SW480 (cell line): Measurements from ENCODE around the gene ESPL1.

Experiments
- DNase-seq: peaks from one replicate; pipeline ENCODE4 v3.0.0-alpha.2; 2016; ENCODE audit warnings: low spot score

Gene ESPL1

DNA sequence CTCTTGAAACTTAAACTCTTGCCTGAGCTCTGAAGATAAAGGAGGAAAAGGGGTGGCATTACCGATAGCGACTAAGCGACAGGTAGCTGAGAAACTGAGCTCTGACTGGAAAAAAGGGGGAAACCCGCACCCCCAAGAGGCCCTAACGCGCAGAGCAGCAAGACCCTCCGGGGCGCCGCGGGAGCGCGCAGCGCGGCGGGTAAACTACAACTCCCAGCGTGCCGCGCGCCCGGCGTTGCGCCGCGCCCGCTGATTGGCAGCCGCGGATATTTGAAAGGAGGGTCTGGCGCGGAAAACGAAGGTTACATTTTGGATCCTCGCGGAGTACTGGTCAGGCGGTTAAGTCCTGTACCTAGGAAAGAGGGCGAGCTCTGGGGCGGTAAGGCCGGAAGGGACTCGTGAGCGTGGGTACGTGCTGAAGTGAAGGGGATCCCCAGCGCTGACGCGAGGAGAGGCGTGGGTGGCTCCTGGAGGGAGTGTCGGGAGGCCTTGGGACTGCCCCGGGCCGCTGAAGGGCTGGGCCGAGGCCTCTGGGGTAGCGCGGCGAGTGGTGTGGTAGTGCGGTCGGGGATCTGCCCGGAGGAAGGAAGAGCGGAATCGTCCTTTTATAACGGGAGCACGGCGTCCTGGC lies at the start of gene ESPL1:
Gene ESPL1, plus strand, starts transcription at position 301 of the 631 bp plus-strand sequence. CDS start 468 bp downstream, outside the sequence.
- peak; percentile 72 for DNase-seq

DNA sequence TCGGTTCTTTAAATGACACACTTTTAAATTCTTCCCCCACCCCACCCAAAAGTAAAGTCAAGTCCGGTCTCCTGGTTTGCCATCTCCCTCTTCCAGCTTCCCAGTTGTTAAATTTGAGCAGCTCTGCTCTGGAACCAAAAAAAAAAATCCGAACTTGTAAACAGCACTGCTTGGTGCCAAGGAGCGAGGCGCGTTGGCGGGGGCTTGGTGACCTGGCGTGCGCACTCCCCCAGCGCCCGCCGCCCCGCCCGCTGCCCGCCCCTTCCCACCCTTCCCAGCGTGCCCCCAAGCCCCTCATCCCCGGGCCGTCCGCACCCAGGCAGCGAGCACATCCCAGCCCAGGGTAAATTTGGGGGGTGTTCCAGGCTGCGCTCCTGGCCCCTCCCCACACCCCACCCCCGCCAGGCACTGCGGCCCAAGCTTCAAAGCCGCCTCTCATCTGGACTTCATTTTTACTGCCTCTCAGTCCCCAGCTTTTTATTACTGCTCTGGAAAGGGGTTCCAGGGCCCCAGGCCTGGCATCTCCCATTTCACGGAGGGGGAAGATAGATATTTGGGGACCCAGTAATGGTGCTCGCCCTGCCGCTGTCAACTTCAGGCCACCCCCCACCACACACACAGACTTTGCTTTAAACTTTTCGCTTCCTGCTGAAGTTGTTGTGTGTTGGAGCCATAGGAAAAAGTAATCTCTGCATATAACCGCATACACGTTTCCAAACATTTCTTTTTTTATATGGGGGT lies 49.4 kb upstream of the ESPL1 start:
- DNase-seq: no peak

DNA sequence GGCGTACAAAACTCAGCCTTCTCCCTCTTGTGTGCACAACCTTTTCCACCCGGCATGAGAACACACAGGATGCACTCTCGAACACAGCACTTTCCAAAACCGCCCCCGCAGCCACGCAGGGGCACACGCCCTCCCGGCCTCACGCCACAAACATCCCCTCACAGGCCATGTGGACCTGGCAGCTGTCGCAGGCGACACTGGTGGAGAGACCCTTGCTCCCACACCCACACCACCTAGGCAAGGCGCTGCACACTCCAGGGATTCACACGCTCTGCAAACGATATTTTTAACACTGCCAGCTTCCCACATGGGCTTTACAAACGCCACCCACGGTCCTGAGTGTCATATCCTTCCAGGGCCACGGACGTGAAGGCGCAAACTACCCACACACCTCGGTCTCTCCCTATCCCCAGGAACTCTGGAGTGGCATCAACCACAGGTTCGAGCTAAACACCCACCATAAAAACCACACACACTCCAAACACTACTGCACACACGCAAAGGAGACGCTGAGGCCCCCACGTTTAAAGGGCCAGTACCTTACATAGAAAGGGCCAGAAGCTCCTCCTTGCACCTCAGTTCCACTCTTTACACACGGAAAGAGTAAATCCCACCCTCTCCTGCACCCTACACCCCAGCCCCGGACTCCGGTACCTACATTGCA lies 48.7 kb upstream of the ESPL1 start:
- peak; percentile 65 for DNase-seq

DNA sequence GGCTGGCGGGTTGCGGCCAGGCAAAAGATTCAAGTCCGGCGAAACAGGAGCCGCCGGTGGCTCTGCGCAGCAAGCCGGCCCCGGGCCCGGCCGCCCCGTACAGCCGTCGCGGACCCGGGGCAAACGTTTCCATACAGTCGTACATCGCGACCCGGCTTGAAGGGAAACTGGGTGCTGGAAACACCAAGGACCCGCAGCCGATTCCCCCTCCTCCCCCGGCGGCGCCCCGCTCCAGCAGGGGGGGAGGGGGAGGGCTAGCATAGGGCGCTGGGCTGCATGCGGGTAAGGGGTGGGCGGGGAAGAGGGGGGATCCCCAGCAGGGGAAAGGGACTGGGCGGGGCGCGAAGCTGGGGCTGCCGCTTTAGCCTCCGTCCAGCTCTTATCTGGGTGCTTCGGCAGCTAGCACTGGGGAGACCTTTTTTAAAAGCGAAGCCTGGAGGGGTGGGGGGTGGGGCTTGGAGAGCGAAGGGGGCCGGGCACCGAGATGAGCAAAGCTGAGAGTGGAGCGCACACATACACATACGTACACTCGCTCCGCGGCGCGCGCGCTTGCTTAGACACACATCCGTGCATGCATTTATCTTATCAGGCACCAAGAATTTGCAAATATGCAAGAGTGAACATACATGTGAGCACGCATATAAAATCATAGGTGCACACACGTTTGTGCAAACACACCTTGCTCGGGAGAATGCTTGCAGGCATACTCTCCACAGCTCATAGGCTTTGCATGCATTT lies 48.0 kb upstream of the ESPL1 start:
- peak; percentile 77 for DNase-seq

DNA sequence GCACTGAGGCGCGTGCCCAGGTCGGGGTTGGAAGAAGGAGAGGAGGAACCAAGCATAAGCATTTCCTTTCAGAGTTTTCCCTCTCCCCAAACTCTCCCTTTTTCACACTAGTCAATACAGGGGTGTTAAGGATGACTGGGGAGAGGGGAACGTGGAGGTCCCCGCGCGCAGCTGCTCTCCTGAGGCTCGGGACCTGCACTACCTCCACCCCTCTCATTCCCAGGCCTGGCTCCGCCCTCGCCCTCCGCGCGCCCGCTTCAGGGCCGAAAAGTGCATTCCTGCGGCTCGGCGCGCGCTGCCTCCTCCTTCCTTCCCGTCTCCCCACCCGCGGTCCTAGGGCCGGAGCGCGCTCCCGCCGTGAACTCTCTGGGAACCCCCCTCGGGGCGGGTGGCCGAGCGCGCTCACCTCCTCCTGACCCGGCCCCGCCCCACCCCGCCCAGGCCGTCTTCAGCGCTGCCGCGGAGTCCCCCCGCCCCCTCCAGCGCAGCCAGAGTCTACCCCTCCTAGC lies 47.4 kb upstream of the ESPL1 start:
- peak; percentile 95 for DNase-seq

DNA sequence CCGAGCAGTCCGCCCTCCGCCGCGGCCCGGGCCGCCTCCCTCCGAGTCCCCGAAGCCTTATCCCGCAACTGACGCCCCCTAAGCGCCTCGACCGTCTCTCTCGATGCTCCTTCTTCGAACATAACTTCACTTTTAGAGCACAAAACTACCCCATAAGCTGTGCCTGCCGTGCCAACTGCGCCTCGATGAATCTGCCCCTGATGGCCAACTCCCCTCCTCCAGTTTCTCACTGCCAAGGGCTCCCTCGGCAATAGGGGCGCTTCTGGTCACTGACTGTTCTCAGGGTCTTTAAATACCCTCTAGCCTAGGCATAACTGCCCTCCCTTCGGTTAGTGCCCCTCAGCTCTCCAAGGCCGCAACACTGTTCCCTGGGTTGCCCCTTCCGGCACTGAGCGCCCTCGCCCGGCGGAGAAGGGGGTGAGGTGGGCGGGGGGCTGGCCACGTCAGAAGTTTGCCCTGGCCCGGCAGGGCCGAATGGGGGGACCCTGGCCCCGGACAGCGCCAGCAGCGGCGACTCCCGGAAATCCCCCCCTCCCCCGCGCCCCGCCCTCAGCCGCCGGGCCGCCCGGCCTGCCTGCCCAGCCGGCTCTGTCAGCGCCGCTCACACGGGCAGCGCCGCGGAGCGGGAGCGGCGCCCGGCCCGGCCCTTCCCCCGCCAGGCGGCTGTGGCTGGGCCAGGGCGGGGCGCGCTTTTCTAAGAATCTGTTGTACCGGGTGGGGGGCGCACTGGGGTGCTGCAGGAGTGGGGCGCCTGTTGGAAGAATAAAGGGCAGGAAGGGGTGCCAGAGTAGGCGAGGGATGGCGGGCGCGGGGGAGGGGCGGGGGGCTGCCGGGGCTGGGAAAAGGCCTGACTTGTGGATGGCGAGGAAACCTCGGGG lies 46.7 kb upstream of the ESPL1 start:
- peak; percentile 67 for DNase-seq

DNA sequence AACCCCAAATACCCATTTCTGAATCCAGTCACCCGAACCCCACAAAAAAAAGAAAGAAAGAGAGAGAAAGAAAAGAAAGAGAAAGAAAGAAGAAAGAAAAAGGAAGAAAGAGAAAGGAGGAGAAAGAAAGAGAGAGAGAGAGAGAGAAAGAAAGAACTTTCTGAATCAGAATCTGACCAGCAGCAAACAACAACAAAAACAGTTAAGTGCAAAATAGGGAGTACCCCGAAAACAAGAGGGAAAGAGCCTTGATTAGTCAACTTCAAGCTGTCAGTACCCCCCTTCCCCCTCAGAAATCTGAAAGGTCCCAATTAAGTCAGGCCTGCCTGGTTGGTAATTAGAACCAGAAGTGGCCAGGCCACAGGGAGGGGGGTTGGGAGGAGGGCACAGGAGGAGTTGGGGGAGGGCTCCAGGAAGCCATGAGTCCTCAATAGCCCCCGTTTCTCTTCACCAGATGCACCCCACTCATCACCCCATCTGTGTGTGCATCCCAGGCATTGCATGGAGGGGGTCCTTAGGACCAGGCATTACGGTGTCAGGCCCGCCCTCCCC lies 45.9 kb upstream of the ESPL1 start:
- DNase-seq: no peak

DNA sequence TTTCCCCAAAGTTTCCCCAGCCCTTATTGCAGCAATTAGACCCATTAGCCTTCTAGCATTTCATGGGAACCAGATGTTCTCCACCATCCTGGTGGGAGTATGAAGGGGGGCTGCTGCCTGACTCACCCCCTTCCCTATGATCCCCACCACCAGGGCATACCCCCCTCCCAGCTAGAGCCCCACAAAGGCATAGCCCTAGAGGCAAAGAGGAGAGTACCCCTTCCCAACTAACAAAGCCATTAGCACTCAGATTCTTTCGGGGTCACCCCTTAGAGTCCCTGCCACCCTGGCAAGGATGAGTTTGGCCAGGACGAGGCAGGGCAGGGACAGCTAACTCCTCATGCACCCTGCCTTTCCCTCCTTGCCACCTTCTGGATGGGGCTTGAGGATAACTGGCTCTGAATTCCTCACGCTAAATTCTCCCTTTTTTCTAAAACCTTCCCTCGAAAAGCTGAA lies 45.3 kb upstream of the ESPL1 start:
- no peak for DNase-seq

DNA sequence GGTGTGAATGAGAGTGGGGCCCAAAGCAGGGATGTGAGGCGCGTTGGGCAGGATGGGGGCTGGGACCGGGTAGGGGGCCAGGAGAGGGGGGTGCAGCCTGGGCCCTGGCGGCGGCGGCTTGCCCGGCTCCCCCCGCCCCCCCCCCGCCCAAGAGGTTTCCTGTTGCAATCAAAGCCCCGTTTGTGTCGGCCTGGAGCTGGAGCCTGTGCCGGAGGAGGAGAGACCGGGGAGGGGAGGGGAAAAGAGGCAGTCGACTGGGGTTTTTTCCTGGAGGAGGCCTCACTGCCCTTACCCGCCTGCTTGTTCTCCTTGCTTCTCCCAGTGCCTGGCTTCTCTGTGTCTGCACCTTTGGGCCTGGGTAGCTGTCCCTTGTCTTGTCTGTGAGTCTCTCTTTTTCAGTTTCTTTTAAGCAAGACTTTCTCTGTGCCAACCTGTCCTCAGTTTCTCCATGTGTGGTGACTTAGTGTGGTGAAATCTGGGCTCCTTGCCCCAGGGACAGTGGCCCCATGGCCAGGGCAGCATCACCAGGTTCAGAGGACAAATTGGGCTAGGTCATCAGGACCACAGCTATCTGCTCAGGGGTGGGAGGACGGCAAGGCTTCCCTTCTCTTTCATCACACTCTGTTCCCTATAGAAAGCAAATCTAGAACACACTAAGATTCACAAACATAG lies 44.6 kb upstream of the ESPL1 start:
- DNase-seq: no peak

DNA sequence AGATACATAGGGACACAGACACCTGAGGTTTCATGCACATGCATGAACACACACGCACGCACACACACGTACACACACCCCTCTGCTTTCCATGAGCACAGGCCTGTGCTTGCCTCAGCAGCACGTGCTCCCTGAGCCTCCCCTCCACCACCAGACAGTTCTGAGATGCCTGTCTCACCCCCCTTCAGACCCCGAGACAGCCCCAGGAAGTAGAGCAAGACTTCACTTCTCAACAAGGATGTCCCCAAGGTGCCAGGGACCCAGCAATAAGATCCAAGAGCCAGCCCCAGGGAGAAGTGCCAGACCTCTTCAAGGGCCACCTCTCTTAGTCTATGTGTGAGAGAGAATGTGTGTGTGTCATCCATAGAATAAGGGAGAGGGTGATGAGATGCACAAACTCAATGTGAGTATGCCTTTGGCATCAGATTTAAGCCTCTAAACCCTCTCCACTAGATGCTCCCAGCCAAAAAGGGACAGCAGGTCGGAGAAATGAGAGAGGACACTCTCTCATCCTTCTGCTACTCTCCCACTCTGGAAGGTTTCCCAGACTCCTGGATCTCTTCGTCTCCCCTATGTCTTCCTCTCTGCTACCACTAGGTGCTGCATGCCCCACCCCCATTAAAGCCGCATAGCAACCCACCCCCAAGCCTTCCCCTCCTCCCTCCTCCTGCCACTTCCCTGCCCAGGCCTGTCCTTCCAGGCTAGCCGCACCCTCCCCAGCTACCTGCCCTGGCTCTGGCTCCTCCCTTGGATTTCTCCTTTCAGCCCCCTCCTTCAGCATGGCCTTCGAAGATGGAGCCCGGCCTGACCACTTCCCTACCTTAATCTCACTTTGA lies 43.8 kb upstream of the ESPL1 start:
- DNase-seq: no peak

DNA sequence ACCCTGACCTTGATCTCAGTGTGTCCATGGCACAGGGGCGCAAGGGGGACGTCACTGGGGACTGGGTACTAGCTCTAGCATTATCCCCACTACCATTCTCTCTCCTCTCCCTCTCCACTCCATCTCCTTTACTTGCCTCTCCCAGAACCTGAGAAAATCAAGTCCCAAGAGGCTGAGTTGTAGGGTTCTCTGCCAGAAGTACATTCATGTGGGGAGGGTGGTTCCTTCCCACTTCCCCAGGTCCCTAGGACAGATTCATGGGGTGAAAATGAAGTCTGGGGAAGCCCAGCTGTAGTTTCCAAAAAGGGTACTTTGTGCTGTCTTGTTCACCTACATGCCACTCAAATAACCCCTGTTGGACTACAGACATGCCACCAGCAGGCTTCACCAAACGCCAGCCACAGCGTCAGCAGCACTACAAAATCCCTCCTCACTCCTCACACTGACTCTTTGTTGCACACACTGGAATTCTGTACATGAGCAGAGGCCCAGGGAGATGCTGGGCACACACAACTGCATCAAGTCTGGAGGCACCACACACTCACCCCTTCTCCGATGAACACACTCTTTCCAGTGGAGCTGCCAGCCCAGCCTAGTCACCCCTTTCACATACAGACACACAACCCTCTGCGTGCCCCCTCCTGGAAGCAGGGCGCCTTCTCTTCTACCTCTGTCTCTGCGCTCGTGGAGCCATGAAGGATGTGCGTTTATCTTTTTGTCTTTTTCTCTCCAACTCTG lies 43.0 kb upstream of the ESPL1 start:
- DNase-seq: no peak

DNA sequence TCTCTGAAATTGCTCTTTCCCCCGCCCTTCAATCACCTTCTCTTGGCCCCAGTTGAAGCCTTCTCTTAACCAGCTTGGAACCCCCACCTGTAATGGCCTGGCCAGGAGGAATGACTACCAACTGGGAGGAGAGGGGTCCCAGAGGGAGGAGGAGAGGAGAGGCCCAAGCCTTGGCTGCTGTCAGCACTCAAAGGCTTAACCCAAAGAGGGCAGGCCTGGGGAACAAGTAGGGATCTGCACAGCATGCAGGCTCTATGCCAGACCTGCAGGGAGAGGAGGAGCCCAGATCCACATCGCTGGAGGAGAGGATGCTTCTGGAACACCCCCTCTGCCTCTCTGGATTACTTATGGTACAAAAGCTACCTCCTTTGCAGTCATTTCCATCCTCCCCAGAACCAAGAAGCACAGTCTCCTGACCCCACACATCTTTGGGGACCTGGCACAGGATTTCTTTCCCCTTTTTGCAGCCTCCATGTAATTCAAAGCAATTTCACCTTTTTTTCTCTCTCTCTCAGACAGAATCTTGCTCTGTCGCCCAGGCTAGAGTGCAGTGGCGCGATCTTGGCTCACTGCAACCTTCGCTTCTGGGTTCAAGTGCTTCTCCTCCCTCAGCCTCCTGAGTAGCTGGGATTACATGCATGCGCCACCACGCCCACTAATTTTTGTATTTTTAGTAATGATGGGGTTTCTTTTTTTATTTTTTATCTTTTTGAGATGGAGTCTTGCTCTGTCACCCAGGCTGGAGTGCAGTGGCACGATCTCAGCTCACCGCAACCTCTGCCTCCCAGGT lies 42.3 kb upstream of the ESPL1 start:
- no peak for DNase-seq

DNA sequence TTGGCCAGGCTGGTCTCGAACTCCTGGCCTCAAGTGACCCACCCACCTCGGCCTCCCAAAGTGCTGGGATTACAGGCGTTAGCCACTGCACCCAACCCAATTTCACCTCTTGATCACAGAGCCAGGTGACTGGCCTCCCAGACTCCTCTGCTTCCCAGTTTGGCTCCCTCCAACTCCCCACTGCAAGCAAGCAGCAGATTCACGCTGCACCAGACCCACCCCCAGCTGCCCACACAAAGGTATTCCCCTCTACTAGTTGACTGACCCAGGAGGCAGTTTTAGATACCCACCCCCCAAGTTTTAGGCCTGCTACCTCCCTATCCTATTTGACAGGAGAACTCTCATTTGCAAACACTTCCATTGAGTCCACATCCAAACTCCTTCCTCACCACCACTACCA lies 41.3 kb upstream of the ESPL1 start:
- DNase-seq: no peak

DNA sequence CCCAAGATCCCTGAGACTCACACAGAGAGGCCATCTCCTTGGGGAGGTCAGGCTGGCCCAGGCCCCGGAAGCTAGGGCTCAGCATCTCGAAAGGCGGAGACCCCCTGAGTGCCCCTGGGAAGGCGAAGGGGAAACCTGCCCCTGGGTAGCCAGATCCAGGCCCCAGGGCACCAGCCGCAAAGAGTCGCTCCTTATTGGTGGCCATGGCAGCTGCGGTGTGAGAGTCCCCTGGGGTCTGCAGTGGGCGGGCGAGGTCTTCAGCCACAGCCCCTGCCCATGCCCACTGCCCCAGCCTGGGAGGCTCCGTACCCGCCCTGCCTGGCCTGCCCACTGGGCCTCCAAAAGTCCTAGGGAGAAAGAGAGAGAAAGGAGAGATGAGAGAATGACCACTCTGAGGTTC lies 40.8 kb upstream of the ESPL1 start:
- no peak for DNase-seq

DNA sequence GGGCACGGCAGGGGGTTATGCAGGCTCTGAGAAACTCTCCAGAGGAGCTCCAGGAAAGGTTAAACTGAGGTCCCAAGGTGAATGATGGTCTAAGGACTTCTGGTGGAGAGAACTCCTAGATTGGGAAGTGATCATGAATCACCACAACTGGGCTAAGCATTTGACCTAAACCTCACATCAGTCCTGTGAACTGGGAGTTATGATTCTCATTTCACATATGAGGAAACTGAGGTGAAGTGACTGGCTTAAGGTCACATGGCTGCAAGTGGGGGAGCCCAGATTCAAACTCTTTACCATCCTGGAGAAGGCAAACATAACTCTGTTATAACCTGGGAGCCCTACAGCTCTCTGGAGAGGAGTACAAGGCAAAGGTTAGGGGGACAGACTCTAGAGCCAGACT lies 40.3 kb upstream of the ESPL1 start:
- no peak for DNase-seq

DNA sequence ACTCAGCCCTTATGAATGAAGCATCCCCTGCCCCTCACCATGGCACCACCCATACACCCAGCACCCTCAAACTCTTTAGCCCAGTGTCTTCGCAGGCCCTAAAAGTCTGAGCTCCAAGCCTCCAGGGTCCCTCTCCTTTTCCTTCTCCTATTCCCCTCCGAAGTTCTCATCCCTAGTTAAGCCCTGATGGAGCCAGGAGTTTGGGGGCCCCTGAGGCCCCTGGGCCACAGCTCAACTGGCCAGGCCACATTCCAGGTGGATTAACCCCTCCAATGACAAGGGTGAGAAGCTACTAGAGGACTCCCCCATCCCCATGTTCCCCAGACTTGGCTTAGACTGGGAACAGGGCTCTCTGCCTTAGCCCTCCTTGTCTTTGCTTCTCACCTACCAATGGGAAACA lies 38.6 kb upstream of the ESPL1 start:
- DNase-seq: no peak

DNA sequence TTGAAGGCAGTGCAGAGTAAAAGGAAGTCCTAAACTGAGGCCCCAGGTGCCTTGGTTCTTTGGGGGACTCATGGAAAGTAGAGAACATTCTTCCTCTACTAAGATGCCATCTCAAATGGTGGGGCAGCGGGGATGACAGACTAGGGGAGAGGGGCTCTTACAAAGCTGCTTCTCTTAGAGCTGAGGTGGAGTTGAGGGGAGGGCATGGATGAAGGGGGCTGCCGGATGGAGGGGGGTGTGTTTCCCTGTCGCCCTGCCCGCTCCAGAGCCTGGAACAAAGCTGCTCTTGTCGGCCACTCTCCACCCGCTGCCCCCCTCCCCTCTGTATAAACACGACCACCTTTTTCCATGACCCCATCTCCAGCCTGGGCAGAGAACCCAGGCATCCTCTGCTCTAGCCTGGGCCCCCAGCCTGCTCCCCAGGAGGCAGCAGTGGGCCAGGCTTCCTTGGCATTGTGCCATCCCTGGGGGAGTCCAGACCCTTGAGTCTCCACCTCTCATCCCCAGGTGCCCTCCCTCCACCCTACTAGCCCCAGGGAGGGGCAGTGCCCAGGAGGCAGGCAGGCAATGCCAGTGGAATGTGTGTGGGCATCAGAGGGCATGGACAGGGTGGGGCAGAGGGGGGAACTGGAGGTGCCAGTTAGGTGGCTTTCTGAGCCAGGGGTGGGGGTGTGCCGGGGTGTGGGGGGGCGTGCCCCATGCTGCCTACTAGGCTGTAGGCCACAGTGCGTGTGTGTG lies 37.8 kb upstream of the ESPL1 start:
- peak; percentile 64 for DNase-seq

DNA sequence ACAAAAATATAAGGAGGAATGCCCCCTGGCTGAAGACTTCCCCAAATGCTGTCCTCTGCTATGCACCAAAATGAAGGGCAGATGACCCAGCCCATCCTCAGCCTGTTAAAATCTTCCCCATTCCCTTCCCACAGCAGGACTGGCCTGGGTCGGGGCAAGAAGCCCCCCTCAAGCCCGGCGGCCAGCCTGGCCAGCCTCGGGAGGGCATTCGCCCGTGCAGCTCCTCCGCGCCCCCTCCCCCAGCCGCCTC lies 36.5 kb upstream of the ESPL1 start:
- DNase-seq: no peak
